Astrocyte (in vitro differentiated cells and primary cell): Measurements from ENCODE around the gene TTYH3. TPM values are rescaled to one million over a fixed set of nuclear protein-coding genes. Genes with fewer than 3 reads are reported as not detected.

Experiments
- DNase-seq: peaks from one replicate; pipeline ENCODE4 v3.0.0-alpha.2; 2010; ENCODE audit warnings: low read depth
- FAIRE-seq: peaks from 2 replicates; lab custom pipeline; 2011; peaks lifted over from hg19 to GRCh38; lab: Jason Lieb, UNC
- H2AFZ ChIP-seq: 2 replicates; pipeline ENCODE4 v1.6.0; 2012; ENCODE audit warnings: low read depth, low read length, inconsistent platforms
- H3K27ac ChIP-seq: 2 replicates; pipeline ENCODE4 v1.5.1; 2011; ENCODE audit warnings: low read depth, low read length, inconsistent platforms
- H3K27me3 ChIP-seq: 2 replicates; pipeline ENCODE4 v1.6.0; 2011; ENCODE audit warnings: low read length, inconsistent platforms; ENCODE audit not compliant: insufficient read depth
- H3K36me3 ChIP-seq: 2 replicates; pipeline ENCODE4 v1.5.1; 2011; ENCODE audit warnings: low read length, inconsistent platforms; ENCODE audit not compliant: insufficient read depth
- H3K4me1 ChIP-seq: 2 replicates; pipeline ENCODE4 v1.5.1; 2011; ENCODE audit warnings: low read length, inconsistent platforms; ENCODE audit not compliant: insufficient read depth
- H3K4me2 ChIP-seq: 2 replicates; pipeline ENCODE4 v1.6.0; 2012; ENCODE audit warnings: low read length, inconsistent platforms
- H3K4me3 ChIP-seq: 2 replicates; pipeline ENCODE4 v1.5.1; 2011; ENCODE audit warnings: low read depth, mild to moderate bottlenecking, low read length, inconsistent platforms; ENCODE audit not compliant: insufficient read depth
- H3K79me2 ChIP-seq: 2 replicates; pipeline ENCODE4 v1.6.0; 2012; ENCODE audit warnings: mild to moderate bottlenecking, low read length, inconsistent platforms; ENCODE audit not compliant: insufficient read depth
- H3K9ac ChIP-seq: 2 replicates; pipeline ENCODE4 v1.6.0; 2012; ENCODE audit warnings: mild to moderate bottlenecking, low read length, inconsistent platforms
- H3K9me3 ChIP-seq: 2 replicates; pipeline ENCODE4 v1.5.1; 2012; ENCODE audit warnings: low read depth, mild to moderate bottlenecking, low read length, inconsistent platforms; ENCODE audit not compliant: insufficient read depth
- H4K20me1 ChIP-seq: 2 replicates; pipeline ENCODE4 v1.6.0; 2012; ENCODE audit warnings: low read length, inconsistent platforms; ENCODE audit not compliant: insufficient read depth
- H3K27ac Mint-ChIP-seq: one replicate; pipeline ENCODE4 v1.8.0; 2021; ENCODE audit warnings: mild to moderate bottlenecking, mixed read lengths; ENCODE audit not compliant: unreplicated experiment
- H3K27me3 Mint-ChIP-seq: one replicate; pipeline ENCODE4 v1.8.0; 2021; ENCODE audit warnings: low read depth, mixed read lengths; ENCODE audit not compliant: unreplicated experiment
- H3K36me3 Mint-ChIP-seq: one replicate; pipeline ENCODE4 v1.8.0; 2021; ENCODE audit warnings: low read depth, mixed read lengths; ENCODE audit not compliant: unreplicated experiment
- H3K4me1 Mint-ChIP-seq: one replicate; pipeline ENCODE4 v1.8.0; 2021; ENCODE audit warnings: low read depth, mixed read lengths; ENCODE audit not compliant: unreplicated experiment
- H3K4me3 Mint-ChIP-seq: one replicate; pipeline ENCODE4 v1.8.0; 2021; ENCODE audit warnings: mild to moderate bottlenecking, moderate library complexity, mixed read lengths; ENCODE audit not compliant: unreplicated experiment
- H3K9me3 Mint-ChIP-seq: one replicate; pipeline ENCODE4 v1.8.0; 2021; ENCODE audit warnings: mild to moderate bottlenecking, mixed read lengths; ENCODE audit not compliant: unreplicated experiment
- EZH2 ChIP-seq: IDR thresholded peaks from 2 replicates; pipeline ENCODE4 v1.6.1; 2012; ENCODE audit warnings: mild to moderate bottlenecking, low read length, inconsistent platforms; ENCODE audit not compliant: insufficient read depth
- total RNA-seq: library from RNA; stranded (reverse); gene quantifications from 2 replicates; pipeline ENCODE4 v1.2.1, GENCODE V29; 2021
- TF ChIP-seq, protein P1 (sequence below): IDR thresholded peaks from 2 replicates; pipeline ENCODE4 v1.5.1; 2011; ENCODE audit warnings: low read depth, mild to moderate bottlenecking, inconsistent platforms, low read length, moderate library complexity; ENCODE audit not compliant: insufficient read depth

Gene TTYH3
- total RNA-seq, 1 donor from 2014 or later: 273 TPM

DNA sequence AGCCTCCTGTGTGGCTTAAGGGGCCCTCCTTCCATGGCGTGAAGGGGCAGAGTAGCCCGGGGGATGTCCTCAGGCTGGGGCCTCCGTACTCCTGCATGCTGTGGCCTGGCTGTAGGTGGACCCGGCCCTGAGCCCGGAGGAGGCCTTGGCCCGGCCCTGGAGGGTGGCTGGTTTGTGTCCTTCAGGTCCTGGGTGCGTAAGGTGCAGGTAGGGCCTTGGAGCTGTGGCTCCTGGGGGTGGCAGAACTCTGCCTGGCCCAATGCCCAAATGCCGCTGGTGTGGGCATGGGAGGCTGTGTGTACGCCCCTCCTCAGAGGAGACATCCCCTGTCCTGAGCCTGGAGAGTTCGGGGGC lies 29.3 kb downstream of the TTYH3 start:
- Histone ChIP-seq H3K4me3 (no peak overlapping the region), H3K27me3 (no peaks in the 10 kb centered on the region), H3K27ac (no peak overlapping the region), H3K79me2 (peaks cover 21% of the 10 kb centered on the region), H3K4me2 (no peak overlapping the region), H3K9me3 (no peaks in the 10 kb centered on the region), H3K36me3 (no peaks in the 10 kb centered on the region), H4K20me1 (peaks cover 73% of the 10 kb centered on the region), H3K9ac (no peak overlapping the region), H3K4me1 (peaks cover 3% of the 10 kb centered on the region), H2AFZ (no peak overlapping the region)
- no peak overlapping the region for H3K4me3 Mint-ChIP-seq
- TF ChIP-seq, protein P1, sequence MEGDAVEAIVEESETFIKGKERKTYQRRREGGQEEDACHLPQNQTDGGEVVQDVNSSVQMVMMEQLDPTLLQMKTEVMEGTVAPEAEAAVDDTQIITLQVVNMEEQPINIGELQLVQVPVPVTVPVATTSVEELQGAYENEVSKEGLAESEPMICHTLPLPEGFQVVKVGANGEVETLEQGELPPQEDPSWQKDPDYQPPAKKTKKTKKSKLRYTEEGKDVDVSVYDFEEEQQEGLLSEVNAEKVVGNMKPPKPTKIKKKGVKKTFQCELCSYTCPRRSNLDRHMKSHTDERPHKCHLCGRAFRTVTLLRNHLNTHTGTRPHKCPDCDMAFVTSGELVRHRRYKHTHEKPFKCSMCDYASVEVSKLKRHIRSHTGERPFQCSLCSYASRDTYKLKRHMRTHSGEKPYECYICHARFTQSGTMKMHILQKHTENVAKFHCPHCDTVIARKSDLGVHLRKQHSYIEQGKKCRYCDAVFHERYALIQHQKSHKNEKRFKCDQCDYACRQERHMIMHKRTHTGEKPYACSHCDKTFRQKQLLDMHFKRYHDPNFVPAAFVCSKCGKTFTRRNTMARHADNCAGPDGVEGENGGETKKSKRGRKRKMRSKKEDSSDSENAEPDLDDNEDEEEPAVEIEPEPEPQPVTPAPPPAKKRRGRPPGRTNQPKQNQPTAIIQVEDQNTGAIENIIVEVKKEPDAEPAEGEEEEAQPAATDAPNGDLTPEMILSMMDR: no peak
- TF ChIP-seq EZH2: no peak
- DNase-seq (no peak), FAIRE-seq (no peak)
- H3K27ac Mint-ChIP-seq: no peak overlapping the region
- peaks cover 3% of the 10 kb centered on the region for H3K4me1 Mint-ChIP-seq
- H3K9me3 Mint-ChIP-seq: no peaks in the 10 kb centered on the region
- no peaks in the 10 kb centered on the region for H3K27me3 Mint-ChIP-seq
- H3K36me3 Mint-ChIP-seq: peaks cover 4% of the 10 kb centered on the region

DNA sequence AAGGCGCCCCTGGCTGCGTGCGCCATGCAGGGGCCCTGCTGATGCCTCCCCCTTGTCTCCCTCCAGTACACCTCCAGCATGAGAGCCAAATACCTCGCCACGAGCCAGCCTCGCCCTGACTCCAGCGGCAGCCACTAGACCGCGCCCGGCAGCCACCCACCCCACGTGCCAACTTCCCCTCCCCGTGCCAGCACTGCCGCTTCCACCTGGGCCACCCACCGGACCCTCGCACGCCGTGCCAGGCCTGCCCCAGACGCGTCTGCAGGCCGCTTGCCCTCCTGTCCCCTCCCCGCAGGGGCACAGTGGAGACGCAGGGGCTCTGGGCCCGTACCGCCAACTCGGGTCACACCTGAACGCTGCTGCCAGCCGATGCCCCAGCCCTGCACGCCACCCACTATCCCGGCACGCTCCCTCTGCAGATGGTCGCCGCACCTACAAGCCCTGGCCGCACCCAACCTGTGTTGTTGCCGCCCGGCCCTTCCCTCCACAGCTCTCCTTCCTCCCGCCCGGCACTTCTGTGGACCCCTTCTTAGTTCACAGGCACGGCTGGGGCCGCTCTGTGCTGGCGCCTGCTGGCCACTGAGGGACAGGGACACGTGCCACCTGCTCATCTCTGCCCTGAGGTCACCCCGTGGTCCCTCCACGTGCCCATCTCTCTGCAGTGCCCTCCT lies 30.0 kb downstream of the TTYH3 start:
- peaks cover 66% of the 10 kb centered on the region for H4K20me1 ChIP-seq
- DNase-seq: no peak
- H3K27ac Mint-ChIP-seq: no peak overlapping the region

More for the DNA sequence above, 30.0 kb downstream of the TTYH3 start:
- no peak overlapping the region for H3K4me3 Mint-ChIP-seq
- TF ChIP-seq EZH2: no peak
- TF ChIP-seq, protein P1: no peak
- no peaks in the 10 kb centered on the region for H3K9me3 ChIP-seq
- no peak overlapping the region for H2AFZ ChIP-seq
- H3K36me3 ChIP-seq: no peaks in the 10 kb centered on the region
- no peak overlapping the region for H3K9ac ChIP-seq
- no peaks in the 10 kb centered on the region for H3K27me3 Mint-ChIP-seq
- H3K9me3 Mint-ChIP-seq: no peaks in the 10 kb centered on the region
- H3K4me3 ChIP-seq: no peak overlapping the region
- peaks cover 15% of the 10 kb centered on the region for H3K79me2 ChIP-seq
- H3K27me3 ChIP-seq: no peaks in the 10 kb centered on the region
- peaks cover 3% of the 10 kb centered on the region for H3K4me1 Mint-ChIP-seq
- no peak for FAIRE-seq
- H3K27ac ChIP-seq: no peak overlapping the region
- peaks cover 6% of the 10 kb centered on the region for H3K36me3 Mint-ChIP-seq
- H3K4me2 ChIP-seq: no peak overlapping the region
- H3K4me1 ChIP-seq: peaks cover 3% of the 10 kb centered on the region
